ENCODE results near the gene NR1H2.
"Not testable (repeated sequence)": the region's sequence is repeated elsewhere in the genome, so short reads cannot be mapped to it uniquely, and the experiment has no call there.

Gene NR1H2

DNA sequence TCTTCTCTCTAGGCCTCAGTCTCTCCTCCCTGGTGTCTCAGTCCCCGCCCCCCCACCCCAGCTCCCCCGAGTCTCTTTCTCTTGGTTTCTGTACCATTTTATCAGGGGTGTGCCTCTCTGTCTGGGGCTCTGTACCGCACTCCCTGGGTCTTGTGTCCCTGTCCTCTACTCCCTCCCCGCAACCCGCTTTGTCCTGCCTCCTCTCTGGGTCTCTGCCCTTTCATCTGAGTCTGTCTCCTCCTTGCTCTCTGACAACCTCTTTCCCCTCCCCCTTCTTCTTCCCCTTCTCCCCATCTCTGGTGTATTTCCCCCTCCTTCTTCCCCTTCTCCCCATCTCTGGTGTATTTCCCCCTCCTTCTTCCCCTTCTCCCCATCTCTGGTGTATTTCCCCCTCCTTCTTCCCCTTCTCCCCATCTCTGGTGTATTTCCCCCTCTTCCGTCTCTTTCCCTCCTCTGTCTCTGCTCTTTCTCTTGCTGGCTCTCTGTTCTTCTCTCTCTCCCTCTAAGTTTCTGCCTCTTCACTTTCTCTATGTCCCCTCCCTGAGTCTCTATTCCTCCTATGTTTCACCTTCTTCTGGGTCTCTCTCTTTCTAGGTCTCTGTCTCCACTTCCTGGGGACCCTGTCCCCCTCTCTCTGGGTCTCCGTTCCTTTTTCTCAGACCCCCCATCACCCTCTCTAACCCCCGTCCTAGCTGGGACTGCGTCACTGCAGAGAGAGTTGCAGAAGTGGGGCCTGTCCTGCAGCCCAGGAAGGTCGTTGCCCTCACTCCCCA is 44.9 kb upstream of the NR1H2 start:
- no peak overlapping the region for H3K9ac ChIP-seq (ENCODE audit: low read depth in 1 of 2, low read length in 2 of 2)
- peaks cover 20 to 24% of the 10 kb centered on the region in 2 donors for H3K4me1 ChIP-seq (ENCODE audit: control insufficient read depth in 2 of 2, insufficient read depth in 2 of 2, low read length in 2 of 2)
- H3K4me3 ChIP-seq (ENCODE audit: low read length in 2 of 2), result peak overlapping the region in 1 of 2 donors; percentile 20
- H3K27ac ChIP-seq (ENCODE audit: low read depth in 2 of 2, low read length in 2 of 2), result peak overlapping the region in 1 of 2 donors; percentile 23
- peaks cover 22 to 32% of the 10 kb centered on the region in 2 donors for H3K27me3 ChIP-seq (ENCODE audit: control insufficient read depth in 2 of 2, insufficient read depth in 2 of 2, low read length in 2 of 2)
- no peaks in the 10 kb centered on the region for H3K9me3 ChIP-seq (ENCODE audit: control insufficient read depth in 2 of 2, low read length in 2 of 2)
- no peaks in the 10 kb centered on the region for H3K36me3 ChIP-seq (ENCODE audit: control insufficient read depth in 2 of 2, insufficient read depth in 2 of 2, low read length in 2 of 2)

DNA sequence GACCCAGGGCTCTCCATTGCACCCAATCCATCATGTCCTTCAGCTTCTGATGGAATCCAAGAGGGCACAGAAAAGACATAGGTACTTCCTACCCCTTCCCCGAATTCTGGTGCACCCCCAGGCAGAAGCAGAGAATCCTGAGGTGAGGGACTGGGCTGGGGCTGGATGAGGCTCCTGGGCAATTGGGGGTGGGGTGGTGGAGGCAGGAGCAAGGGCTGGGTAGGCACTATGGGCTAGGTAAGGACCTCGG is 44.3 kb upstream of the NR1H2 start:
- Histone ChIP-seq H3K9ac (ENCODE audit: low read depth in 1 of 2, low read length in 2 of 2) (no peak overlapping the region), H3K27ac (ENCODE audit: low read depth in 2 of 2, low read length in 2 of 2) (peak overlapping the region in 1 of 2 donors; percentile 23), H3K4me1 (ENCODE audit: control insufficient read depth in 2 of 2, insufficient read depth in 2 of 2, low read length in 2 of 2) (peaks cover 20 to 24% of the 10 kb centered on the region in 2 donors), H3K9me3 (ENCODE audit: control insufficient read depth in 2 of 2, low read length in 2 of 2) (no peaks in the 10 kb centered on the region), H3K4me3 (ENCODE audit: low read length in 2 of 2) (no peak overlapping the region), H3K27me3 (ENCODE audit: control insufficient read depth in 2 of 2, insufficient read depth in 2 of 2, low read length in 2 of 2) (peaks cover 17 to 31% of the 10 kb centered on the region in 2 donors), H3K36me3 (ENCODE audit: control insufficient read depth in 2 of 2, insufficient read depth in 2 of 2, low read length in 2 of 2) (no peaks in the 10 kb centered on the region)

DNA sequence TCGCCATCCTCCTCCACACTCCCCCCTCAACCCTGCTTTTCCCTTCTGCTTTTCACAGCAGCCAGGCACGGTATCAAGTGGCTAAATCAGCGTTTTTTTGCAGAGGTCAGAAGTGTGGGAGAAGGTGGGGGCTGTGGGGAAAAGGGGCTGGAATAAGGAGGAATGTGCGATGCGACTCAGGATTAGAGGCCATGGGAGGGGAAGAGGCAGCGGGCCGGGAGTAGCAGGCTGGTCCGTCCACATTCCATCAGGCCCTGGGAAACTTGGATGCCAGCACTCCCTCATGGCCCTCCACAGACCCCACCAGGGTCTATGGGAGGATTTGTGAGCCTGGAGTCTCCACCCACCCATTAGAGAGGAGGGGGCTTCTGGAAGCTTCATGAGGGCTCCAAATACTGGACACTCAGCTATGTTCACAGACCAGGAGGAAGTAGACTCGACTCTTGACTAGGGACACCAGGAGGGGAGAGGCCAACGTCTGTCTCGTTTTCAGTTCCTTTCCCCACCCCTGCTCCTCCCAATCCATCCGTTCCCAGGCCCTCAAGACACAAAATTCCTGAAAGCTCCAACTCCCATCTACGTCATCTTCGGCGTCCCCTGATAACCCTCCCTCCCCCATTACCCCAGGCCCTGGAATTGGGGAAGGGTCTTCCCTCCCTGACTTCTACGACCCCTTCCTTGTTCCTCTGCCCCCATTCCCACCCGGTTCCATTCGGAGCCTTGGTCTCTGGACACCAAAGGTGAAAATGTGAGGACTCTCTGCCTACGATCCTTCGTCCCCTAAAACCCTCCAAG is 43.8 kb upstream of the NR1H2 start:
- Histone ChIP-seq H3K36me3 (ENCODE audit: control insufficient read depth in 2 of 2, insufficient read depth in 2 of 2, low read length in 2 of 2) (no peaks in the 10 kb centered on the region), H3K27ac (ENCODE audit: low read depth in 2 of 2, low read length in 2 of 2) (peak overlapping the region; percentile 4 to 58), H3K9ac (ENCODE audit: low read depth in 1 of 2, low read length in 2 of 2) (no peak overlapping the region), H3K4me1 (ENCODE audit: control insufficient read depth in 2 of 2, insufficient read depth in 2 of 2, low read length in 2 of 2) (peaks cover 20 to 24% of the 10 kb centered on the region in 2 donors), H3K27me3 (ENCODE audit: control insufficient read depth in 2 of 2, insufficient read depth in 2 of 2, low read length in 2 of 2) (peaks cover 12 to 25% of the 10 kb centered on the region in 2 donors), H3K4me3 (ENCODE audit: low read length in 2 of 2) (peak overlapping the region in 1 of 2 donors; percentile 31), H3K9me3 (ENCODE audit: control insufficient read depth in 2 of 2, low read length in 2 of 2) (no peaks in the 10 kb centered on the region)

DNA sequence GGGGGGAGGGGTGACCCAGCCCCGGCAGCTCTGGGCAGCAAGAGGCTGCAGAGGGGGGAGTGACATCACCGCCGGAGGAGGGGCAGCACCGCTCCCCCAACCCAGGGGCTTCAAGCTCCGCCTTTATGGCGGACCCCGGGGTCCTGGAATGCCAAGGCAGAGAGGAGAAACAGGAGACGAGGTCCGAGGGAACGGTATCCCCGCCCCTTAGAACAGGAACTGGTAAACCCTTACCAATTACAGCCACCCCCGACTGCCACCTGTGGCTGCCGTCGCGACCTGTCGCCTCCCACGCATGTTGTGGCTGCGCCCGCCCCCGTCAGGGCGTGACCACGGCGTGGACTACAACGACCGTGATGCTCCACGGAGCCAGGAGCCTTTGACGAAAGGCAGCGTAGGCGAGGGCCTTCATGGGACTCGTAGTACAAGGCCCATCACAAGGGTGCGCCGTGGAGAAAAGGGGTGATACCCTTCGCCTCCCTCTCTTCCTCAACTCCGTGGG is 43.0 kb upstream of the NR1H2 start:
- peak overlapping the region; percentile 7 to 58 for H3K27ac ChIP-seq (ENCODE audit: low read depth in 2 of 2, low read length in 2 of 2)
- peaks cover 20 to 24% of the 10 kb centered on the region in 2 donors for H3K4me1 ChIP-seq (ENCODE audit: control insufficient read depth in 2 of 2, insufficient read depth in 2 of 2, low read length in 2 of 2)
- H3K27me3 ChIP-seq (ENCODE audit: control insufficient read depth in 2 of 2, insufficient read depth in 2 of 2, low read length in 2 of 2), result peaks cover 8 to 20% of the 10 kb centered on the region in 2 donors

DNA sequence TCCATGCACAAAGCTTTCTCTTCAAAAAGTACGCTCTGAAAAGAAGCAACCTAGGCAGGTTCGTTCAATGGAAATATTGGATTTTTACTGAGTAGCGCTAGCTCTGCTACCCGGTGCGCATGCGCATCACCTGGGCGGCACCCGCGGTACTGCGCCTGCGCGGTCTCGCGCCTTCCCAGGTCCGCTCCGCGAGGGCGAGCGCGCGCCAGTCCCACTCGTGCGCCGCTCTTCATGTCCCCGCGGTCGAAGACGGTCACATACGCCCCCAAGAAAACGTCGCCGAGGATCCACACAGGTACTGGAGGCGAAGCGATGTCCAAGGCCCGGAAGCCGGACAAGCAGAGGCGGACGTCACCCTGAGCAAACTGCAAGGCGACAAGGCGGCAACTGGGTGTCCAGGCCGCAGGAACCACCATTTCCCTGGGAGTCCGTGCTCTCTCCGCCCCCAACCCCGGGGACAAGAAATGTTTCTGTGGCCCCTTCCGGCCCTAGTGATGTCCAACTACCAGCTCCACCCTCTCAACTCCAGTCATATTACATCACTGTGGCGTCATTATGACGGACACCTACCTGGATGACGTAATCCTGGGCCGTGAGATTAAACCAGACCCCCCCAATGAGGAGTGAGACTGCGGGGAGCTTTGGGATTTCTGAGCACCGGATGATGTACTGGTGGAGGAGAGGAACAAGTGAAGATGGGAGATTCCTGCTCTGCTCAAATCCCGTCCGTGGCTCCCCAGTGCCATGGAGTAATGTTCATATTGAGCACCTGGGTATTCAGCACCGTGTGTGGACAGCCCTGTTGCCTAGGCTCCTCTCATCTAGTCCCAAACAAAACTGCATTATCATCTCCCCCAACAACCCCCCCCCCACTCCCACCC is 42.3 kb upstream of the NR1H2 start:
- Histone ChIP-seq H3K9me3 (ENCODE audit: control insufficient read depth in 2 of 2, low read length in 2 of 2) (no peaks in the 10 kb centered on the region), H3K27me3 (ENCODE audit: control insufficient read depth in 2 of 2, insufficient read depth in 2 of 2, low read length in 2 of 2) (peaks cover 8 to 20% of the 10 kb centered on the region in 2 donors), H3K4me3 (ENCODE audit: low read length in 2 of 2) (peak overlapping the region; percentile 68 to 86), H3K27ac (ENCODE audit: low read depth in 2 of 2, low read length in 2 of 2) (peak overlapping the region; percentile 7 to 58), H3K9ac (ENCODE audit: low read depth in 1 of 2, low read length in 2 of 2) (peak overlapping the region; percentile 46 to 72), H3K4me1 (ENCODE audit: control insufficient read depth in 2 of 2, insufficient read depth in 2 of 2, low read length in 2 of 2) (peaks cover 20 to 22% of the 10 kb centered on the region in 2 donors), H3K36me3 (ENCODE audit: control insufficient read depth in 2 of 2, insufficient read depth in 2 of 2, low read length in 2 of 2) (no peaks in the 10 kb centered on the region)

More for the DNA sequence above, 43.0 kb upstream of the NR1H2 start:
- H3K9ac ChIP-seq (ENCODE audit: low read depth in 1 of 2, low read length in 2 of 2), result peak overlapping the region in 1 of 2 donors; percentile 72
- H3K4me3 ChIP-seq (ENCODE audit: low read length in 2 of 2), result peak overlapping the region; percentile 68 to 86
- H3K36me3 ChIP-seq (ENCODE audit: control insufficient read depth in 2 of 2, insufficient read depth in 2 of 2, low read length in 2 of 2), result no peaks in the 10 kb centered on the region
- H3K9me3 ChIP-seq (ENCODE audit: control insufficient read depth in 2 of 2, low read length in 2 of 2), result no peaks in the 10 kb centered on the region

DNA sequence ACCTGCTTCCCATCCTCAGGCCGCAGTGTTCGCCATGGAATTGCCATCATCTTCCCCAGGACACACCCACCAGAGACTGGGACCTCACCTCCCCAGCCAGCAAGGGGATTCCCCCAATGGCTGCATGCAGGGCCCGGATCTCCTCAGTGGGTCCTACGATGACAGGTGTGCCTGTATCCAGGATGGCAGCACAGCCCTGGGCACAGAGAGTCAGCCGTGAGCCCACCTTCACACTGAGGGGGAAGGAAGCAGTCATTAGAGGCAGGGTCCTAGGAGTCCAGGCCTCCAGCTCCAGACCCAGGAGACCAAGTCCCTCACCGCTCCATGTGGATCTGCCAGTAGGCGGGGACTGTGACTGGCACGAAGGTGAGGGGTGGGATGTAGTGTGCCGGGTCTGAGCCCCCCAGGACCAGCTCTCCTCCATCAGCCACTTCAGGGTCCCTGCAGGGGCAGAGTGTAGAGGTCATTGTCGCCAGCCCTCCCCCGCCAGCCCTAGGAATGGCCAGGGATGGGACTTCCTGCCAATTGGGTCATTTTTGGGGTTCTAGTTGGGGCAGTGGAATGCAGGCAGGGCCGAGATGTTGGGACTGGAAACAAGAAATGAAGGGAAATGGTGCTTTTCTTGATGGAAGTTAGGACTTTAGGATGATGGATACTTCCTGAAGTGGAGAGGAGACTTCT is 41.4 kb upstream of the NR1H2 start:
- Histone ChIP-seq H3K9ac (ENCODE audit: low read depth in 1 of 2, low read length in 2 of 2) (no peak overlapping the region), H3K27me3 (ENCODE audit: control insufficient read depth in 2 of 2, insufficient read depth in 2 of 2, low read length in 2 of 2) (peaks cover 8 to 18% of the 10 kb centered on the region in 2 donors), H3K9me3 (ENCODE audit: control insufficient read depth in 2 of 2, low read length in 2 of 2) (no peaks in the 10 kb centered on the region), H3K4me1 (ENCODE audit: control insufficient read depth in 2 of 2, insufficient read depth in 2 of 2, low read length in 2 of 2) (peaks cover 17% of the 10 kb centered on the region in 2 donors), H3K36me3 (ENCODE audit: control insufficient read depth in 2 of 2, insufficient read depth in 2 of 2, low read length in 2 of 2) (no peaks in the 10 kb centered on the region), H3K4me3 (ENCODE audit: low read length in 2 of 2) (no peak overlapping the region), H3K27ac (ENCODE audit: low read depth in 2 of 2, low read length in 2 of 2) (no peak overlapping the region)

DNA sequence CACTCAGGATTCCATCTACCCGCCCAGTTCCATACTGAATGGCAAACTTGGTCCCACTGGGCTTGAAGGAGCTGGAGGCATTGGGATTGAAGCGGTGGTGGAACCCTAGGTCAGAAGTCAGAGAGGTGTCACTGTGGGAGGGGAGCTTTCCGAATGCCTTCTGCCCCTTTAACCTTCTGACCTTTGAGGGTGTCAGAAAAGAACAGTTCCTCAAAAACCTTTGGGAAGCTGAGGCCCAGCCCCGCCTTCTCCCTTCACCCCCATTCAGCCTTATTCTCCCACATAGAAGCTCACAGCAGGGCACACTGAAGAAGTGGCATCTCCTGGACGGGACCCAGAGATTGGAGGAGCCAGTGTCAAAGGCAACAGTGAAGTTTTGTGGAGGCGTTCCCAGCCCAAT is 39.2 kb upstream of the NR1H2 start:
- H3K27me3 ChIP-seq (ENCODE audit: control insufficient read depth in 2 of 2, insufficient read depth in 2 of 2, low read length in 2 of 2); H3K27ac ChIP-seq (ENCODE audit: low read depth in 2 of 2, low read length in 2 of 2); H3K9ac ChIP-seq (ENCODE audit: low read depth in 1 of 2, low read length in 2 of 2); H3K9me3 ChIP-seq (ENCODE audit: control insufficient read depth in 2 of 2, low read length in 2 of 2); H3K36me3 ChIP-seq (ENCODE audit: control insufficient read depth in 2 of 2, insufficient read depth in 2 of 2, low read length in 2 of 2); H3K4me3 ChIP-seq (ENCODE audit: low read length in 2 of 2): not testable (repeated sequence)
- H3K4me1 ChIP-seq (ENCODE audit: control insufficient read depth in 2 of 2, insufficient read depth in 2 of 2, low read length in 2 of 2), result peaks cover 13 to 14% of the 10 kb centered on the region in 2 donors

DNA sequence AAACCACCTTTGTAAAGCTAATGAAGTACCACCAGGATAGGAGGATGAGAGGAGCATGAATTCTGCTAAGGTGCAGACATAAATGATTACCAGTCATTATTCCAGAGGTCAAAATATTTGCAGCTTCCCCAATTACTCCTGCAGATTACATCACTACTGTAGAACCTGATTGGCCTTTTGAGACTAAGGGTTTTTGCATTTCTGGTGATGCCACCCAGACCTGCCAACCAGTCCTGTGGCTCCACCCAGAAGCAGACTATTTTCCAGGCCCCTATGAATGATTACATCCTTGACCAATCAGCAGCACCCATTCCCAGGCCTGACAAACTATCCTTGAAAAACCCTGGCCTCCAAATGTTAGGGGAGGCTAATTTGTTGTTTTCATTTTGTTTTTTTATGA is 35.9 kb upstream of the NR1H2 start:
- Histone ChIP-seq H3K4me3 (ENCODE audit: low read length in 2 of 2) (no peak overlapping the region), H3K36me3 (ENCODE audit: control insufficient read depth in 2 of 2, insufficient read depth in 2 of 2, low read length in 2 of 2) (no peaks in the 10 kb centered on the region), H3K9me3 (ENCODE audit: control insufficient read depth in 2 of 2, low read length in 2 of 2) (peaks cover 5% of the 10 kb centered on the region in 2 donors), H3K9ac (ENCODE audit: low read depth in 1 of 2, low read length in 2 of 2) (no peak overlapping the region), H3K4me1 (ENCODE audit: control insufficient read depth in 2 of 2, insufficient read depth in 2 of 2, low read length in 2 of 2) (no peaks in the 10 kb centered on the region), H3K27ac (ENCODE audit: low read depth in 2 of 2, low read length in 2 of 2) (no peak overlapping the region), H3K27me3 (ENCODE audit: control insufficient read depth in 2 of 2, insufficient read depth in 2 of 2, low read length in 2 of 2) (no peaks in the 10 kb centered on the region)

DNA sequence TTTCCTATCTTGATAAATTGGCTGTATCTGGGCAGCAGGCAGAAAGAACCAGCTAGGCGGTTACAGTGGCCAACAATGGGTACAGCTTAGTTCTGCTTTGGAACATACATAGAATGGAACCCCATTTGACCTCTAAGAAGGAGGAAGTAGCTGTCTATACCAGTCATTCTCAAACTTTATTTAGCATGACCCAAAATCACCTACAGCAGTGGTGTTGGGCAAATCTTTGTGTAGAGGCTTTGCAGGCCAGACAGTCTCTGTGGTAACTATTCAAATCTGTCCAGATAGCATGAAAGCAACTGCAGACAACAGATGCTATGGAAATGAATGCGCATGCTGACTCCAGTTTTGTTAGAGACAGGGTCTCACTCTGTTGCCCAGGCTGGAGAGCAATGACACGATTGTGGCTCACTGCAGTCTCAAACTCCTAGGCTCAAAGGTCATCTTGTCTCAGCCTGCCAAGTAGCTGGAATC is 35.1 kb upstream of the NR1H2 start:
- Histone ChIP-seq H3K4me3 (ENCODE audit: low read length in 2 of 2) (no peak overlapping the region), H3K4me1 (ENCODE audit: control insufficient read depth in 2 of 2, insufficient read depth in 2 of 2, low read length in 2 of 2) (no peaks in the 10 kb centered on the region), H3K36me3 (ENCODE audit: control insufficient read depth in 2 of 2, insufficient read depth in 2 of 2, low read length in 2 of 2) (no peaks in the 10 kb centered on the region), H3K27ac (ENCODE audit: low read depth in 2 of 2, low read length in 2 of 2) (no peak overlapping the region), H3K9me3 (ENCODE audit: control insufficient read depth in 2 of 2, low read length in 2 of 2) (peaks cover 5% of the 10 kb centered on the region in 2 donors), H3K27me3 (ENCODE audit: control insufficient read depth in 2 of 2, insufficient read depth in 2 of 2, low read length in 2 of 2) (no peaks in the 10 kb centered on the region), H3K9ac (ENCODE audit: low read depth in 1 of 2, low read length in 2 of 2) (no peak overlapping the region)
